Tibial artery (tissue), 4 donors: ENCODE results near the gene ABCB8.
A peak's percentile ranks its signal among the peaks of the same experiment; 100 is the strongest.
"Not testable (repeated sequence)": the region's sequence is repeated elsewhere in the genome, so short reads cannot be mapped to it uniquely, and the experiment has no call there.

Experiments
- DNase-seq, 2 donors: peaks; one replicate each; pipeline ENCODE4 v3.0.0-alpha.2; 2019
- H3K27ac ChIP-seq, 2 donors: fragments of 200-600 bp; sonication (generic) in 1 of 2; 1 replicate in 1 of 2; 2 replicates in 1 of 2; pipeline ENCODE4 v1.5.1; 2018 to 2019; ENCODE audit warnings: mild to moderate bottlenecking in 1 of 2
- H3K27me3 ChIP-seq, 2 donors: fragments of 200-600 bp; sonication (generic) in 1 of 2; one replicate each; pipeline versions ENCODE4 v1.5.1 to v1.6.0; 2016 to 2019
- H3K36me3 ChIP-seq, 3 donors: fragments of 200-600 bp; sonication (generic) in 2 of 3; one replicate each; pipeline ENCODE4 v1.5.1; 2016 to 2019; ENCODE audit warnings: mild to moderate bottlenecking in 2 of 3
- H3K4me1 ChIP-seq, 4 donors: fragments of 200-600 bp; sonication (generic) in 2 of 4; 1 replicate in 3 of 4; 2 replicates in 1 of 4; pipeline ENCODE4 v1.5.1; 2016 to 2019
- H3K4me3 ChIP-seq, 2 donors: fragments of 200-600 bp; sonication (generic) in 1 of 2; 1 replicate in 1 of 2; 2 replicates in 1 of 2; pipeline ENCODE4 v1.5.1; 2018 to 2019; ENCODE audit warnings: mild to moderate bottlenecking in 2 of 2
- H3K9me3 ChIP-seq, 3 donors: fragments of 200-600 bp; sonication (generic) in 1 of 3; one replicate each; pipeline ENCODE4 v1.5.1; 2016 to 2019
- intact Hi-C: fragments of 100-400 bp; cut with DNase I; formaldehyde crosslinking; loops from one replicate; pipeline ENCODE4 v1.15.0; 2023; ENCODE audit warnings: low total_unique reads
- TF ChIP-seq, protein P1 (sequence below), 2 experiments: fragments of 200-600 bp in 1 of 2; fragments of 450-650 bp in 1 of 2; IDR thresholded peaks; one replicate each; pipeline ENCODE4 v1.5.1; 2017 to 2019; ENCODE audit warnings: antibody characterized with exemption in 2 of 2, mild to moderate bottlenecking in 1 of 2, moderate library complexity in 1 of 2

Gene ABCB8

GRCh38 chr7:151038951-151039849 is 10.9 kb downstream of the ABCB8 start:
- H3K4me1 ChIP-seq, result peaks cover 0 to 14% (median 11%) of the 10 kb centered on the region in 4 donors
- no peak overlapping the region for H3K4me3 ChIP-seq
- peaks cover 12 to 67% (median 35%) of the 10 kb centered on the region in 3 donors for H3K36me3 ChIP-seq
- TF ChIP-seq, protein P1, sequence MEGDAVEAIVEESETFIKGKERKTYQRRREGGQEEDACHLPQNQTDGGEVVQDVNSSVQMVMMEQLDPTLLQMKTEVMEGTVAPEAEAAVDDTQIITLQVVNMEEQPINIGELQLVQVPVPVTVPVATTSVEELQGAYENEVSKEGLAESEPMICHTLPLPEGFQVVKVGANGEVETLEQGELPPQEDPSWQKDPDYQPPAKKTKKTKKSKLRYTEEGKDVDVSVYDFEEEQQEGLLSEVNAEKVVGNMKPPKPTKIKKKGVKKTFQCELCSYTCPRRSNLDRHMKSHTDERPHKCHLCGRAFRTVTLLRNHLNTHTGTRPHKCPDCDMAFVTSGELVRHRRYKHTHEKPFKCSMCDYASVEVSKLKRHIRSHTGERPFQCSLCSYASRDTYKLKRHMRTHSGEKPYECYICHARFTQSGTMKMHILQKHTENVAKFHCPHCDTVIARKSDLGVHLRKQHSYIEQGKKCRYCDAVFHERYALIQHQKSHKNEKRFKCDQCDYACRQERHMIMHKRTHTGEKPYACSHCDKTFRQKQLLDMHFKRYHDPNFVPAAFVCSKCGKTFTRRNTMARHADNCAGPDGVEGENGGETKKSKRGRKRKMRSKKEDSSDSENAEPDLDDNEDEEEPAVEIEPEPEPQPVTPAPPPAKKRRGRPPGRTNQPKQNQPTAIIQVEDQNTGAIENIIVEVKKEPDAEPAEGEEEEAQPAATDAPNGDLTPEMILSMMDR (IDR thresholded peaks at IDR 0.05), result no peak
- no peaks in the 10 kb centered on the region for H3K9me3 ChIP-seq
- peak overlapping the region; percentile 52 to 61 for H3K27ac ChIP-seq
- H3K27me3 ChIP-seq, result no peaks in the 10 kb centered on the region
- intact Hi-C loops, result loop anchor here (5.0 kb wide), 1 partner anchor 73 kb away; no protein-coding TSS in a partner anchor
- DNase-seq, result peak; percentile 74 to 80

- H3K36me3 ChIP-seq, result peaks cover 8 to 67% (median 27%) of the 10 kb centered on the region in 3 donors
- H3K9me3 ChIP-seq, result no peaks in the 10 kb centered on the region
- H3K27me3 ChIP-seq, result no peaks in the 10 kb centered on the region
- DNase-seq, result no peak
- no peak overlapping the region for H3K4me3 ChIP-seq
- intact Hi-C loops, result loop anchor here (5.0 kb wide), 1 partner anchor 72 kb away; no protein-coding TSS in a partner anchor
- TF ChIP-seq, protein P1 (IDR thresholded peaks at IDR 0.05), result no peak
- H3K4me1 ChIP-seq, result peaks cover 0 to 14% (median 11%) of the 10 kb centered on the region in 4 donors
- peak overlapping the region in 1 of 2 donors; percentile 61 for H3K27ac ChIP-seq
Observed at GRCh38 chr7:151039850-151040548, 11.7 kb downstream of the ABCB8 start.

GRCh38 chr7:151040616-151041375 is 12.5 kb downstream of the ABCB8 start:
- H3K4me1 ChIP-seq, result peaks cover 0 to 14% (median 11%) of the 10 kb centered on the region in 4 donors
- H3K9me3 ChIP-seq, result no peaks in the 10 kb centered on the region
- TF ChIP-seq, protein P1 (IDR thresholded peaks at IDR 0.05), result no peak
- no peak overlapping the region for H3K27ac ChIP-seq
- intact Hi-C loops, result no loop called here
- H3K4me3 ChIP-seq, result no peak overlapping the region
- H3K36me3 ChIP-seq, result peaks cover under 1 to 67% (median 24%) of the 10 kb centered on the region in 3 donors
- DNase-seq, result no peak
- H3K27me3 ChIP-seq, result no peaks in the 10 kb centered on the region

DNA sequence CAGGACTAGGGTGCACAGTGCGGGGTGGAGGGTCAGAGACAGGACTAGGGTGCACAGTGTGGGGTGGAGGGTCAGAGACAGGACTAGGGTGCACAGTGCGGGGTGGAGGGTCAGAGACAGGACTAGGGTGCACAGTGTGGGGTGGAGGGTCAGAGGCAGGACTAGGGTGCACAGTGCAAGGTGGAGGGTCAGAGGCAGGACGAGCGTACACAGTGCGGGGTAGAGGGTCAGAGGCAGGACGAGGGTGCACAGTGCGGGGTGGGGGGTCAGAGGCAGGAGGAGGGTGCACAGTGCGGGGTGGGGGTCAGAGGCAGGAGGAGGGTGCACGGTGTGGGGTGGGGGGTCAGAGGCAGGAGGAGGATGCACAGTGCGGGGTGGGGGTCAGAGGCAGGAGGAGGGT is 15.2 kb downstream of the ABCB8 start:
- H3K27me3 ChIP-seq, H3K4me3 ChIP-seq, DNase-seq, H3K9me3 ChIP-seq, H3K27ac ChIP-seq, intact Hi-C loops: not testable (repeated sequence)
- peaks cover 0 to 18% (median 13%) of the 10 kb centered on the region in 4 donors for H3K4me1 ChIP-seq
- H3K36me3 ChIP-seq, result peaks cover 0 to 53% (median 10%) of the 10 kb centered on the region in 3 donors

DNA sequence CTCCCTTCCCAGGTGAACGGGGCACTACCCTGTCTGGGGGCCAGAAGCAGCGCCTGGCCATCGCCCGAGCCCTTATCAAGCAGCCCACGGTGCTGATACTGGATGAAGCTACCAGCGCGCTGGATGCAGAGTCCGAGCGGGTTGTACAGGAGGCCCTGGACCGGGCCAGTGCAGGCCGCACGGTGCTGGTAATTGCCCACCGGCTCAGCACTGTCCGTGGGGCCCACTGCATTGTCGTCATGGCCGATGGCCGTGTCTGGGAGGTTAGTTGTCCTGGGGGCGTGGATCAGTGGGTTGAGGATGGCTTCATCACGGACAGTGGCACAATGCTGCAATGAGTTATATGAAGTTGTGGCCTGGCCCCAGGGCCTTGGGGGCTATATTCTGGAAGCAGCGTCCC is 15.7 kb downstream of the ABCB8 start:
- Histone ChIP-seq H3K9me3 (no peaks in the 10 kb centered on the region), H3K36me3 (peaks cover 0 to 53% (median 10%) of the 10 kb centered on the region in 3 donors), H3K4me3 (no peak overlapping the region), H3K27ac (no peak overlapping the region), H3K27me3 (peaks cover 0 to 1% of the 10 kb centered on the region in 2 donors), H3K4me1 (peaks cover 0 to 13% (median 8%) of the 10 kb centered on the region in 4 donors)
- DNase-seq, result no peak
- TF ChIP-seq, protein P1 (IDR thresholded peaks at IDR 0.05), result no peak
- intact Hi-C loops, result no loop called here
